Upper lobe of left lung (tissue), 6 donors: ENCODE measurements around the gene TMCO4. TPM values are rescaled to one million over a fixed set of nuclear protein-coding genes. Genes with fewer than 3 reads are reported as not detected.

Experiments used
- ATAC-seq, 2 donors: fragments of 200-7000 bp; cut with Tn5 transposase; one replicate each; pipeline ENCODE4 v1.9.1; 2022; ENCODE audit warnings: mild to moderate bottlenecking in 2 of 2, moderate library complexity in 2 of 2; ENCODE audit not compliant: low FRiP score in 2 of 2
- DNase-seq, 2 donors: peaks; one replicate each; pipeline ENCODE4 v3.0.0-alpha.2; 2019 to 2020
- H3K27ac ChIP-seq, 4 donors: fragments of 200-600 bp; sonication (generic); one replicate each; pipeline ENCODE4 v1.5.1; 2016 to 2019
- H3K27me3 ChIP-seq, 4 donors: fragments of 200-600 bp; sonication (generic); one replicate each; pipeline ENCODE4 v1.5.1; 2017 to 2019
- H3K36me3 ChIP-seq, 4 donors: fragments of 200-600 bp; sonication (generic); one replicate each; pipeline ENCODE4 v1.5.1; 2016 to 2019
- H3K4me1 ChIP-seq, 4 donors: fragments of 200-600 bp; sonication (generic); one replicate each; pipeline ENCODE4 v1.5.1; 2018 to 2019
- H3K4me3 ChIP-seq, 4 donors: fragments of 200-600 bp; sonication (generic); one replicate each; pipeline ENCODE4 v1.5.1; 2017 to 2019; ENCODE audit warnings: mild to moderate bottlenecking in 2 of 4, moderate library complexity in 1 of 4
- H3K9me3 ChIP-seq, 4 donors: fragments of 200-600 bp; sonication (generic); one replicate each; pipeline ENCODE4 v1.5.1; 2018 to 2019
- CTCF ChIP-seq, 6 experiments: fragments of 450-650 bp in 4 of 6; fragments of 200-600 bp in 2 of 6; sonication (generic) in 2 of 6; IDR thresholded peaks; one replicate each; pipeline ENCODE4 v1.5.1; 2016 to 2019; ENCODE audit warnings: antibody characterized with exemption in 6 of 6
- EP300 ChIP-seq, 4 donors: sonication (generic); formaldehyde crosslinking; IDR thresholded peaks; one replicate each; pipeline ENCODE4 v1.5.1; 2017; ENCODE audit warnings: antibody characterized with exemption in 4 of 4, control low read depth in 2 of 4
- POLR2A ChIP-seq, 4 donors: fragments of 450-650 bp; IDR thresholded peaks; one replicate each; pipeline ENCODE4 v1.5.1; 2016 to 2017; ENCODE audit warnings: antibody characterized with exemption in 4 of 4, mild to moderate bottlenecking in 2 of 4
- POLR2AphosphoS5 ChIP-seq, 2 donors: sonication (generic); formaldehyde crosslinking; IDR thresholded peaks; one replicate each; pipeline ENCODE4 v1.5.1; 2017; ENCODE audit warnings: antibody characterized with exemption in 2 of 2
- WGBS, 2 donors: methylation state at CpG; one replicate each; pipeline ENCODE4 v1.1.5; 2017 to 2018; 5-methylcytosine and 5-hydroxymethylcytosine counted together
- total RNA-seq, 6 donors: library from RNA; depleted of rRNA in 4 of 6; stranded (reverse); fragments of >200 nt in 4 of 6; gene quantifications; one replicate each; pipeline versions ENCODE4 v1.1.0 to v1.2.1, GENCODE V29; 2016 to 2021
- donor health status: DM: no; HTN: no; CAD: no; lungs with moderate emphysema.
- donor health status: DM: no; HTN: yes; CAD: no; lungs with severe emphysema.

TMCO4 gene
- total RNA-seq, 6 donors from 2014 or later, result 19.1 to 46.1 (median 24.9) TPM

- DNase-seq (no peak), ATAC-seq (no peak)
- no peaks in the 10 kb centered on the region for H3K27me3 ChIP-seq
- H3K9me3 ChIP-seq, result no peaks in the 10 kb centered on the region
- H3K4me3 ChIP-seq, result no peak overlapping the region
- H3K27ac ChIP-seq, result no peak overlapping the region
- WGBS, 2 donors, result 91 to 95% methylated on average over 4 of the region's 4 CpGs
- H3K4me1 ChIP-seq, result no peaks in the 10 kb centered on the region
- peaks cover 3 to 53% (median 34%) of the 10 kb centered on the region in 4 donors for H3K36me3 ChIP-seq
- TF ChIP-seq EP300 (IDR thresholded peaks at IDR 0.05) (no peak), CTCF (IDR thresholded peaks at IDR 0.05) (no peak), POLR2AphosphoS5 (IDR thresholded peaks at IDR 0.05) (no peak), POLR2A (IDR thresholded peaks at IDR 0.05) (no peak)
Measured at GRCh38 chr1:19776933-19777332, 22.8 kb downstream of the TMCO4 start.

- Histone ChIP-seq H3K27ac (no peak overlapping the region), H3K4me1 (no peaks in the 10 kb centered on the region), H3K27me3 (no peaks in the 10 kb centered on the region), H3K36me3 (peaks cover 3 to 57% (median 36%) of the 10 kb centered on the region in 4 donors), H3K4me3 (no peak overlapping the region), H3K9me3 (no peaks in the 10 kb centered on the region)
- ATAC-seq (no peak), DNase-seq (no peak)
- TF ChIP-seq CTCF (IDR thresholded peaks at IDR 0.05), result no peak
- no peak for TF ChIP-seq POLR2AphosphoS5 (IDR thresholded peaks at IDR 0.05)
- TF ChIP-seq EP300 (IDR thresholded peaks at IDR 0.05), result no peak
- TF ChIP-seq POLR2A (IDR thresholded peaks at IDR 0.05), result no peak
- WGBS, 2 donors, result 95 to 96% methylated on average over 5 of the region's 5 CpGs
Measured at GRCh38 chr1:19776287-19776686, 23.4 kb downstream of the TMCO4 start.

- H3K27me3 ChIP-seq, result no peaks in the 10 kb centered on the region
- DNase-seq (no peak), ATAC-seq (no peak)
- H3K27ac ChIP-seq, result no peak overlapping the region
- WGBS, 2 donors, result 95 to 96% methylated on average over 9 of the region's 9 CpGs
- H3K4me3 ChIP-seq, result no peak overlapping the region
- TF ChIP-seq POLR2A (IDR thresholded peaks at IDR 0.05), result no peak
- no peak for TF ChIP-seq CTCF (IDR thresholded peaks at IDR 0.05)
- no peak for TF ChIP-seq EP300 (IDR thresholded peaks at IDR 0.05)
- TF ChIP-seq POLR2AphosphoS5 (IDR thresholded peaks at IDR 0.05), result no peak
- peaks cover 3 to 55% (median 40%) of the 10 kb centered on the region in 4 donors for H3K36me3 ChIP-seq
- H3K9me3 ChIP-seq, result no peaks in the 10 kb centered on the region
- H3K4me1 ChIP-seq, result no peaks in the 10 kb centered on the region
Measured at GRCh38 chr1:19775831-19776230, 23.9 kb downstream of the TMCO4 start.

- DNase-seq (no peak), ATAC-seq (no peak)
- 86 to 93% methylated on average over 2 to 6 of the region's 6 CpGs for WGBS, 2 donors
- Histone ChIP-seq H3K4me1 (no peaks in the 10 kb centered on the region), H3K4me3 (no peak overlapping the region), H3K9me3 (no peaks in the 10 kb centered on the region), H3K27ac (no peak overlapping the region), H3K27me3 (no peaks in the 10 kb centered on the region), H3K36me3 (peaks cover 3 to 55% (median 38%) of the 10 kb centered on the region in 4 donors)
- no peak for TF ChIP-seq CTCF (IDR thresholded peaks at IDR 0.05)
Measured at GRCh38 chr1:19775317-19775716, 24.4 kb downstream of the TMCO4 start.

- no peak for ATAC-seq
- Histone ChIP-seq H3K4me1 (no peaks in the 10 kb centered on the region), H3K36me3 (peaks cover 2 to 52% (median 34%) of the 10 kb centered on the region in 4 donors), H3K27ac (no peak overlapping the region), H3K4me3 (no peak overlapping the region), H3K27me3 (no peaks in the 10 kb centered on the region), H3K9me3 (no peaks in the 10 kb centered on the region)
- TF ChIP-seq EP300 (IDR thresholded peaks at IDR 0.05), result no peak
- no peak for TF ChIP-seq POLR2A (IDR thresholded peaks at IDR 0.05)
- TF ChIP-seq CTCF (IDR thresholded peaks at IDR 0.05), result no peak
- TF ChIP-seq POLR2AphosphoS5 (IDR thresholded peaks at IDR 0.05), result no peak
- 85% methylated on average over 6 of the region's 6 CpGs for WGBS, 2 donors
- DNase-seq, result no peak
Measured at GRCh38 chr1:19774180-19774785, 25.4 kb downstream of the TMCO4 start.
